Keratinocyte (primary cell): ENCODE results near the gene ABLIM2. TPM values are rescaled to one million over a fixed set of nuclear protein-coding genes. Genes with fewer than 3 reads are reported as not detected.

Experiments
- DNase-seq: peaks from one replicate; pipeline ENCODE4 v3.0.0-alpha.2; 2011; ENCODE audit warnings: low read depth, missing footprints, low spot score
- FAIRE-seq: peaks from 2 replicates; lab custom pipeline; 2011; peaks lifted over from hg19 to GRCh38; lab: Jason Lieb, UNC
- H2AFZ ChIP-seq: 2 replicates; pipeline ENCODE4 v1.6.0; 2012; ENCODE audit warnings: low read length, control low read depth, inconsistent platforms; ENCODE audit not compliant: control insufficient read depth
- H3K27ac ChIP-seq: 2 replicates; pipeline ENCODE4 v1.5.1; 2011; ENCODE audit warnings: low read length; ENCODE audit not compliant: control insufficient read depth, insufficient read depth
- H3K27me3 ChIP-seq: 3 replicates; pipeline ENCODE4 v1.6.0; 2011; ENCODE audit warnings: low read length; ENCODE audit not compliant: control insufficient read depth, insufficient read depth; ENCODE audit errors: extremely low read depth
- H3K36me3 ChIP-seq, 2 experiments: 2 replicates in 1 of 2; 3 replicates in 1 of 2; pipeline ENCODE4 v1.5.1; 2011; ENCODE audit warnings: low read length in 2 of 2, mild to moderate bottlenecking in 1 of 2; ENCODE audit not compliant: control insufficient read depth in 2 of 2, insufficient read depth in 2 of 2; ENCODE audit errors: extremely low read depth in 1 of 2
- H3K4me1 ChIP-seq: 3 replicates; pipeline ENCODE4 v1.5.1; 2011; ENCODE audit warnings: low read length; ENCODE audit not compliant: control insufficient read depth, insufficient read depth; ENCODE audit errors: extremely low read depth
- H3K4me2 ChIP-seq: 3 replicates; pipeline ENCODE4 v1.6.0; 2011; ENCODE audit warnings: low read depth, low read length; ENCODE audit not compliant: control insufficient read depth, insufficient read depth; ENCODE audit errors: extremely low read depth
- H3K4me3 ChIP-seq, 3 experiments: fragments of 200-600 bp in 1 of 3; sonication (generic) in 1 of 3; 2 replicates in 2 of 3; 3 replicates in 1 of 3; pipeline ENCODE4 v1.5.1; 2011 to 2016; ENCODE audit warnings: low read length in 3 of 3, mild to moderate bottlenecking in 3 of 3, control low read depth in 2 of 3, inconsistent platforms in 1 of 3, low read depth in 1 of 3, mixed read lengths in 1 of 3, mixed run types in 1 of 3, moderate library complexity in 1 of 3; ENCODE audit not compliant: control insufficient read depth in 2 of 3, insufficient read depth in 2 of 3; ENCODE audit errors: extremely low read depth in 1 of 3
- H3K79me2 ChIP-seq: 2 replicates; pipeline ENCODE4 v1.6.0; 2012; ENCODE audit warnings: low read length; ENCODE audit not compliant: control insufficient read depth, insufficient read depth
- H3K9ac ChIP-seq: 3 replicates; pipeline ENCODE4 v1.6.0; 2011; ENCODE audit warnings: low read length; ENCODE audit not compliant: control insufficient read depth, insufficient read depth; ENCODE audit errors: extremely low read depth
- H3K9me1 ChIP-seq: 3 replicates; pipeline ENCODE4 v1.6.0; 2011; ENCODE audit warnings: low read length; ENCODE audit not compliant: control insufficient read depth, insufficient read depth; ENCODE audit errors: extremely low read depth
- H3K9me3 ChIP-seq: 2 replicates; pipeline ENCODE4 v1.5.1; 2012; ENCODE audit warnings: low read depth, low read length; ENCODE audit not compliant: control insufficient read depth
- H4K20me1 ChIP-seq: 3 replicates; pipeline ENCODE4 v1.6.0; 2011; ENCODE audit warnings: low read length; ENCODE audit not compliant: control insufficient read depth, insufficient read depth; ENCODE audit errors: extremely low read depth
- EZH2 ChIP-seq: IDR thresholded peaks from one replicate; pipeline ENCODE4 v1.6.1; 2012; ENCODE audit warnings: inconsistent platforms, mild to moderate bottlenecking, low read length, moderate library complexity
- dilution Hi-C: fragments of 300-500 bp; cut with MboI; formaldehyde crosslinking; loops from one replicate; pipeline ENCODE4 v1.7.0; 2020; ENCODE audit warnings: low sequenced_read_pairs; ENCODE audit not compliant: extremely low pct_ligation_motif_present
- polyA plus RNA-seq, 5 experiments: library from polyadenylated mRNA; depleted of rRNA in 3 of 5; stranded (reverse) in 3 of 5; stranded (forward) in 1 of 5; unstranded in 1 of 5; fragments of >200 nt; gene quantifications; 1 replicate in 1 of 5; 2 replicates in 3 of 5; 3 replicates in 1 of 5; pipeline versions ENCODE4 v1.2.1 to v1.2.3, GENCODE V29; 2011 to 2012; ENCODE audit warnings: missing spikeins in 2 of 5, low read depth in 1 of 5, low replicate concordance in 1 of 5
- TF ChIP-seq, protein P1 (sequence below), 3 experiments: IDR thresholded peaks in 1 of 3; conservative IDR thresholded peaks in 1 of 3; optimal IDR thresholded peaks in 1 of 3; 2 replicates in 2 of 3; 3 replicates in 1 of 3; pipeline versions ENCODE3 to v1.5.1; 2011; ENCODE audit warnings: low read length in 3 of 3, mild to moderate bottlenecking in 3 of 3, moderate library complexity in 2 of 3, control low read depth in 1 of 3, inconsistent platforms in 1 of 3; ENCODE audit not compliant: insufficient read depth in 2 of 3; ENCODE audit errors: extremely low read depth in 1 of 3

ABLIM2 gene
- polyA plus RNA-seq, 1 donor (not counting 4 experiments of a cell fraction or from before 2014, with no cell fraction given), result 0.94 TPM

DNA sequence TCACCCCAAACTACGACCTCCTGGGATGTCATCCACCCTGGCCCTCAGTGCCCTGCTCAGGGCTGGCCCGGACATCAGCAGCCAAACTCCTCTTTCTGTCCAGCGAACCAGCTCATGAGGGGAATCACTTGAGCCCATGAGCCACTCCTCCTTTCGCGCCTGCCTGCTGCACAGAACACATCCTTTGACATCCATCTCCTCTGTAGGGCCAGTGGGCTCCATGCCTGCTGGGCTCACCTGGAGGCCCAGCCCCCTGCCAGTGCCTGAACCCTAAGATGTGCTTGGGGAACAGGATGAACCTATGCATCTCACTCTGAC, 43.5 kb downstream of the ABLIM2 start:
- no peak overlapping the region for H3K9ac ChIP-seq
- H3K9me1 ChIP-seq, result no peaks in the 10 kb centered on the region
- H3K4me2 ChIP-seq, result no peak overlapping the region
- no peaks in the 10 kb centered on the region for H3K79me2 ChIP-seq
- H3K9me3 ChIP-seq, result no peaks in the 10 kb centered on the region
- H3K27me3 ChIP-seq, result peaks cover 12% of the 10 kb centered on the region
- H3K4me3 ChIP-seq, result no peak overlapping the region
- TF ChIP-seq EZH2, result no peak
- TF ChIP-seq, protein P1, sequence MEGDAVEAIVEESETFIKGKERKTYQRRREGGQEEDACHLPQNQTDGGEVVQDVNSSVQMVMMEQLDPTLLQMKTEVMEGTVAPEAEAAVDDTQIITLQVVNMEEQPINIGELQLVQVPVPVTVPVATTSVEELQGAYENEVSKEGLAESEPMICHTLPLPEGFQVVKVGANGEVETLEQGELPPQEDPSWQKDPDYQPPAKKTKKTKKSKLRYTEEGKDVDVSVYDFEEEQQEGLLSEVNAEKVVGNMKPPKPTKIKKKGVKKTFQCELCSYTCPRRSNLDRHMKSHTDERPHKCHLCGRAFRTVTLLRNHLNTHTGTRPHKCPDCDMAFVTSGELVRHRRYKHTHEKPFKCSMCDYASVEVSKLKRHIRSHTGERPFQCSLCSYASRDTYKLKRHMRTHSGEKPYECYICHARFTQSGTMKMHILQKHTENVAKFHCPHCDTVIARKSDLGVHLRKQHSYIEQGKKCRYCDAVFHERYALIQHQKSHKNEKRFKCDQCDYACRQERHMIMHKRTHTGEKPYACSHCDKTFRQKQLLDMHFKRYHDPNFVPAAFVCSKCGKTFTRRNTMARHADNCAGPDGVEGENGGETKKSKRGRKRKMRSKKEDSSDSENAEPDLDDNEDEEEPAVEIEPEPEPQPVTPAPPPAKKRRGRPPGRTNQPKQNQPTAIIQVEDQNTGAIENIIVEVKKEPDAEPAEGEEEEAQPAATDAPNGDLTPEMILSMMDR (optimal IDR thresholded peaks at IDR 0.05 in 1 of 3, IDR thresholded peaks at IDR 0.05 in 1 of 3, conservative IDR thresholded peaks at IDR 0.05 in 1 of 3; ENCODE audit: extremely low read depth in 1 of 3, insufficient read depth in 2 of 3, low read length in 3 of 3), result no peak
- DNase-seq, result no peak
- peaks cover 6% of the 10 kb centered on the region for H3K4me1 ChIP-seq
- no peak overlapping the region for H3K27ac ChIP-seq
- dilution Hi-C loops, result no loop called here
- no peak overlapping the region for H2AFZ ChIP-seq
- no peaks in the 10 kb centered on the region for H4K20me1 ChIP-seq
- FAIRE-seq, result no peak
- H3K36me3 ChIP-seq, result no peaks in the 10 kb centered on the region

DNA sequence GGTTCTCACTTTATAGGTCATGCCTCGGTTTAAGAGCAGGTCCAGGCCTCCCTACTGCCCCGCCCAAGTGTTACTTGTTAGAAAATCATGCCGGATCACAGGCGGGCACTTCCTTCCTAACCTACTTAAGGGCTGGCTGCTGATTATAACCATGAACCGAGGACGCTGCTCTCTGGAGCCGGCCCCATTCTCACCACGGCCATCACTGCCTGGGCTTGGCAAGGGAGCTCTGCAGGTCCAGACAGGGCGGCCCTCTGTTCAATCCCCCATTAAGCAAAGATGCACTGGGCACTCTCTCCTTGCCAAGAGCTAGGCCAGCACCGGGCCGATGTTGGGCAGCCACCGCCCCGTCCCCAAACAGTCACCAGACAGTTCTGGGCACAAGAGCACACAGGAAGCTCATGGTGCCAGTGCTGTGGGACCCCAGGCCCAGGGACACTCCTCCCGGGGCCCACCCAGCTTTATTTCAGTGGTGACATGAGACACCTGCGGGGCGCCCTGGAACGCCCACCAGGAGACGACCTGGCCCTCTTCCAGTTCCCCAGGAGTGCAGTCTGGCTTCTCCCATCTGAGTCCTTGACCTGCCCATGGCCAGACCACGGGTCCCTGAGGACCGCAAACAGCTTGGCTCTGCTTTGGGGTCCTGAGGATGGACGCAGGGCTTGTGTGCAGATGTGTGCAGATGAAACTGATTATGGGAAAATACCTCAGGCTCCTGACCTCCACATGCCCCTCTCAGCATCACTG, 44.0 kb downstream of the ABLIM2 start:
- no peak for TF ChIP-seq EZH2
- TF ChIP-seq, protein P1 (optimal IDR thresholded peaks at IDR 0.05 in 1 of 3, IDR thresholded peaks at IDR 0.05 in 1 of 3, conservative IDR thresholded peaks at IDR 0.05 in 1 of 3; ENCODE audit: extremely low read depth in 1 of 3, insufficient read depth in 2 of 3, low read length in 3 of 3), result no peak
- no peaks in the 10 kb centered on the region for H3K79me2 ChIP-seq
- no peaks in the 10 kb centered on the region for H3K9me1 ChIP-seq
- H3K9ac ChIP-seq, result no peak overlapping the region
- no peaks in the 10 kb centered on the region for H3K9me3 ChIP-seq
- no peak overlapping the region for H3K4me2 ChIP-seq
- FAIRE-seq (no peak), DNase-seq (no peak)
- no peaks in the 10 kb centered on the region for H4K20me1 ChIP-seq
- H3K27me3 ChIP-seq, result peaks cover 10% of the 10 kb centered on the region
- peaks cover 11% of the 10 kb centered on the region for H3K4me1 ChIP-seq
- no peaks in the 10 kb centered on the region for H3K36me3 ChIP-seq
- no peak overlapping the region for H2AFZ ChIP-seq
- H3K4me3 ChIP-seq, result no peak overlapping the region
- dilution Hi-C loops, result no loop called here
- no peak overlapping the region for H3K27ac ChIP-seq
